Esophagus squamous epithelium (tissue), 5 donors: ENCODE measurements around the gene DYNLRB1. TPM values are rescaled to one million over a fixed set of nuclear protein-coding genes. Genes with fewer than 3 reads are reported as not detected.

Experiments used
- DNase-seq: peaks from one replicate; lab custom pipeline; 2025; lab: John Stamatoyannopoulos, UW
- H3K27ac ChIP-seq, 4 donors: fragments of 200-600 bp; sonication (generic); one replicate each; pipeline ENCODE4 v1.5.1; 2016 to 2019; ENCODE audit warnings: mild to moderate bottlenecking in 1 of 4
- H3K27me3 ChIP-seq, 4 donors: fragments of 200-600 bp; sonication (generic); 1 replicate in 3 of 4; 2 replicates in 1 of 4; pipeline versions ENCODE4 v1.5.1 to v1.6.0; 2017 to 2021; ENCODE audit warnings: antibody characterized with exemption in 1 of 4
- H3K36me3 ChIP-seq, 3 donors: fragments of 200-600 bp; sonication (generic); one replicate each; pipeline ENCODE4 v1.5.1; 2016 to 2019
- H3K4me1 ChIP-seq, 3 donors: fragments of 200-600 bp; sonication (generic); one replicate each; pipeline ENCODE4 v1.5.1; 2017 to 2019
- H3K4me3 ChIP-seq, 4 donors: fragments of 200-600 bp; sonication (generic); 1 replicate in 3 of 4; 2 replicates in 1 of 4; pipeline ENCODE4 v1.5.1; 2016 to 2019; ENCODE audit warnings: mild to moderate bottlenecking in 2 of 4, moderate library complexity in 1 of 4
- H3K9me3 ChIP-seq, 3 donors: fragments of 200-600 bp; sonication (generic); one replicate each; pipeline ENCODE4 v1.5.1; 2016 to 2019
- CTCF ChIP-seq, 6 experiments: fragments of 450-650 bp in 4 of 6; fragments of 200-600 bp in 2 of 6; sonication (generic) in 2 of 6; IDR thresholded peaks; one replicate each; pipeline ENCODE4 v1.5.1; 2016 to 2019; ENCODE audit warnings: antibody characterized with exemption in 6 of 6, mild to moderate bottlenecking in 4 of 6, moderate library complexity in 4 of 6
- POLR2A ChIP-seq, 4 donors: fragments of 450-650 bp; IDR thresholded peaks; one replicate each; pipeline ENCODE4 v1.6.1; 2017; ENCODE audit warnings: antibody characterized with exemption in 4 of 4, mild to moderate bottlenecking in 4 of 4, moderate library complexity in 3 of 4
- WGBS, 2 donors: methylation state at CpG; one replicate each; pipeline ENCODE4 v1.1.5; 2018; 5-methylcytosine and 5-hydroxymethylcytosine counted together
- intact Hi-C: fragments of 100-400 bp; cut with DNase I; formaldehyde crosslinking; loops from one replicate; pipeline ENCODE4 v1.15.0; 2022
- total RNA-seq, 4 donors: library from RNA; depleted of rRNA; stranded (reverse); fragments of >200 nt; gene quantifications; one replicate each; pipeline ENCODE4 v1.1.0, GENCODE V29; 2016
- donor health status: DM: yes; HTN: yes; CAD: no.

The DYNLRB1 gene
- total RNA-seq, 4 donors from 2014 or later = 77.9 to 108 (median 97.2) TPM

GRCh38 chr20:34579979-34580940, 64.0 kb downstream of the DYNLRB1 start:
- TF ChIP-seq CTCF (IDR thresholded peaks at IDR 0.05) = no peak
- TF ChIP-seq POLR2A (IDR thresholded peaks at IDR 0.05) = no peak
- peaks cover 4 to 34% (median 6%) of the 10 kb centered on the region in 3 donors for H3K36me3 ChIP-seq
- no peaks in the 10 kb centered on the region for H3K9me3 ChIP-seq
- H3K27me3 ChIP-seq = no peaks in the 10 kb centered on the region
- H3K4me3 ChIP-seq = no peak overlapping the region
- H3K4me1 ChIP-seq = peaks cover 12 to 58% (median 47%) of the 10 kb centered on the region in 3 donors
- peak overlapping the region; percentile 40 to 79 (median 72) for H3K27ac ChIP-seq
- DNase-seq = no peak
- intact Hi-C loops = loop anchor here (5.0 to 10.0 kb wide), 2 partner anchors 127 to 195 kb away; no protein-coding TSS in a partner anchor
- WGBS, 2 donors = 55 to 63% methylated on average over 4 to 7 of the region's 7 CpGs

- Histone ChIP-seq H3K4me1 (peaks cover 12 to 58% (median 47%) of the 10 kb centered on the region in 3 donors), H3K4me3 (no peak overlapping the region), H3K27me3 (no peaks in the 10 kb centered on the region), H3K36me3 (peaks cover 5 to 45% (median 6%) of the 10 kb centered on the region in 3 donors), H3K27ac (peak overlapping the region; percentile 58 to 79 (median 75)), H3K9me3 (no peaks in the 10 kb centered on the region)
- TF ChIP-seq POLR2A (IDR thresholded peaks at IDR 0.05) (no peak), CTCF (IDR thresholded peaks at IDR 0.05) (no peak)
- intact Hi-C loops = loop anchor here (5.0 kb wide), 1 partner anchor 126 kb away; no protein-coding TSS in a partner anchor
- DNase-seq = no peak
- WGBS, 2 donors = 69 to 78% methylated on average over 4 to 7 of the region's 11 CpGs
Measured at GRCh38 chr20:34581341-34582184, 65.3 kb downstream of the DYNLRB1 start.

DNA sequence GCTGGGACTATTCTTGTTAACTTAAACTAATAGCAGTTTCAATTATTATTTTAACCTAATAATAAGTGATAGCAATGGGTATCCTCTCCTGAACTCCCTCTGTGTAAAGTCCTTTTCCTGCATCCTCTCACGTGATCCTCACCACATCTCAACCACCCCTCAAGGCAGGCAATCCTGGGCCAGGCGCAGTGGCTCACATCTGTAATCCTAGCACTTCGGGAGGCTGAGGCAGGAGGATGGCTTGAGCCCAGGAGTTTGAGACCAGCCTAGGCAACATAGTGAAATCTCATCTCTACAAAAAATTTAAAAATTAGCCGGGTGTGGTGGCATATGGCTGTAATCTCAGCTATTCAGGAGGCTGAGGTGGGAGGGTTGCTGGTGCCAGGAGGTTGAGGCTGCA, 66.0 kb downstream of the DYNLRB1 start:
- peaks cover 5 to 51% (median 6%) of the 10 kb centered on the region in 3 donors for H3K36me3 ChIP-seq
- no peak for DNase-seq
- no peaks in the 10 kb centered on the region for H3K27me3 ChIP-seq
- 72 to 84% methylated on average over 4 of the region's 4 CpGs for WGBS, 2 donors
- H3K4me3 ChIP-seq = no peak overlapping the region
- no peak for TF ChIP-seq POLR2A (IDR thresholded peaks at IDR 0.05)
- TF ChIP-seq CTCF (IDR thresholded peaks at IDR 0.05) = no peak
- intact Hi-C loops = loop anchor here (5.0 kb wide), 1 partner anchor 125 kb away; no protein-coding TSS in a partner anchor
- H3K9me3 ChIP-seq = no peaks in the 10 kb centered on the region
- H3K4me1 ChIP-seq = peaks cover 12 to 58% (median 47%) of the 10 kb centered on the region in 3 donors
- H3K27ac ChIP-seq = peak overlapping the region; percentile 58 to 79 (median 75)

DNA sequence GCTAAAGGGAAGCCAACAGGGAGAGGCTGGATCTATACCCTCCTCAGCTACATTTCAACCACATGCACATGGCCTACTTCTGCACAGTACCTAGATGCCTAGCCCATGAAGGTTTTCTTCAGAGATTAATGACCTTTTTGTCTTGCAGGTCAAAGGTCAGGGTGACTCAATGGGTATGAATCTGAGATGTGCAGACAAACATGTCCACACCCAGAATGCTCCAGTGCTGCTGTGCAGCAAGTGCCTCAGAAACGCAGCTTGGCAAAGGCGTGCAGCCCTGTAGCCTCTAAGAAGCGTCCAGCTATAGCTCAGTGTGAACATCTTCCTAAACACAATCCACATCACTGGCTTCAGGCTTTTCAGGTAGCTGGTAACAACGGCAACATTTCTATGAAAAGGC, 66.7 kb downstream of the DYNLRB1 start:
- no peaks in the 10 kb centered on the region for H3K27me3 ChIP-seq
- TF ChIP-seq CTCF (IDR thresholded peaks at IDR 0.05) = no peak
- TF ChIP-seq POLR2A (IDR thresholded peaks at IDR 0.05) = no peak
- H3K4me1 ChIP-seq = peaks cover 12 to 57% (median 47%) of the 10 kb centered on the region in 3 donors
- WGBS, 2 donors = 70% methylated on average over 3 of the region's 4 CpGs; no CpG with 5 or more reads in 1 of the 2 donors
- peaks cover 5 to 58% (median 6%) of the 10 kb centered on the region in 3 donors for H3K36me3 ChIP-seq
- H3K27ac ChIP-seq = peak overlapping the region in 3 of 4 donors; percentile 42 to 79 (median 77)
- intact Hi-C loops = loop anchor here (5.0 kb wide), 1 partner anchor 124 kb away; no protein-coding TSS in a partner anchor
- DNase-seq = no peak
- H3K9me3 ChIP-seq = no peaks in the 10 kb centered on the region
- no peak overlapping the region for H3K4me3 ChIP-seq
